ENCODE measurements around the gene SLC9A9.

Gene SLC9A9

DNA sequence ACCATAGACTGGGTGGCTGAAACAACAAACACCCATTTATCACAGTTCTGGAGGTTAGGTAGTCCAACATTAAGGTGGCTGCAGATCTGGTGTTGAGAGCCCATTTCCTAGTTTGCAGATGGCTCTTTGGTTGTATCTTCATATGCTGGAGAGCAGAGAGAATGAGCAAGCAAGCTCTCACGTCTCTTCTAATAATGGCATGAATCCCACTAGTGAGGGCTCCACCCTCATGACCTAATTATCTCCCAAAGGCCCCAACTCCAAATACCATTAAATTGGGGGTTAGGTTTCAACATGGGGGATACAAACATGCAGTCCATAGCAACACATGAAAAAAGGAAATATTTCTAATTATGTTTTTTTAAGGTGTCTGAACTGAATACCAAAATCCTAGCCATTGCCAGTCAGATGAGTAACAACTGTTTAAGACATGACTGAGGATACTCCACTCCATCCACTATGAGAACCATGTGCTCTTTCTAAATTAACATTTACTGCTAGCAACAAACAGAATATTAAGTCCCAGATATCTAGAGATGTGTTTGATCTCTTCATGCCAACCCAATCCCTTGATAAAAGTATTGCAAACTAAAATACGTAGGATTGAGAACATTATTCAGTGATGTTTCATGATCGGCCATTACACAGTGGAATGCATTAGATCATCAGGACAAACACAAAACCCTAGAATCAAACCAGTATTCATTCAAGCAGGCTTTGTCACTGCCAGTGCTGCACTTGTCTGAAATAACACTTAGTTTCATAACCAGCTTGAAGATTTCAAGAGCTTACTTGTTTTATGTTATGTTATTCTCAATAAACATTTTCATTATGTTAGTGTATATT is 340.3 kb downstream of the SLC9A9 start:
- DNase-seq (ENCODE audit: low read depth), result peak; percentile 88

DNA sequence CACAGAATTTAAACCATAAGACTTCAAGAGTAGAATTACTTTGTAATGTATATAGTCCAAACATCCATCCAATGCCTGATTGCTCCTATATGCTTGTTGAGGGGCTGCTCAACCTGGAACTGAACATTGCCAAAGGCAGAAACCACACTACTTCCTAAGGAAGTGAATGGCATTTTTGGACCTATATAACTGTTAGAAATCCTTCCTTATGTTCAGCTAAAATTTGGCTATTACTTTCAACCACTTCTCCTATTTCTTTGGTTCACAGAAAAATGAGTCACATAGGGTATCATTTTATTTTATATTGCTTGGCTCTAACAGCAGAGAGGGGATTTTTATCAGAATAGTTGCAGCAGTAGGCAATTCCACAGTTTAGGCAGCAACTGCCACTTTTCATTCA is 342.1 kb downstream of the SLC9A9 start:
- no peak for DNase-seq (ENCODE audit: low read depth)

DNA sequence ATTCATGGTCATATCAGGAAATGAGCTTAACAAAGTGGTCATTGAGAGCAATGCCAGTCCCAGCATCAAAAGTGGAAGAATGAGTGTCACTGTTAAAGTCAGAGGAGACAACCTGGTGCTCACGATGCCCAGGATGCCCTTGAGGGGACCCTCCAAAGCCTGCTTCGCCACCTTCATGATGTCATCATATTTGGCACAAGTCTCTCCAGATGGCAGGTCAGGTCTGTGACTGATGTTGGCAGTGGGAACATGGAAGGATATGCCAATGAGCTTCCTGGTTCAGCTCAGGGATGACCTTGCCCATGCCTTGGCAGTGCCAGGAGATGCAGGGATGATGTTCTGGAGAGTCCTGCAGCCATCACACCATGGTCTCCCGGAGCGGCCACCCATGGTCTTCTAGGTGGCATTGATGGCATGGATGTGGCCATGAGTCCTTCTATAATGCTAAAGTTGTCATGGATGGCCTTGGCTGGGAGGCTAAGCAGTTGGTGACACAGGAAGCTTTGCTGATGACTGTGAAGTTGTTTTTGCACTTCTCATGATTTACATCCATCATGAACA is 344.9 kb downstream of the SLC9A9 start:
- no peak for DNase-seq (ENCODE audit: low read depth)

DNA sequence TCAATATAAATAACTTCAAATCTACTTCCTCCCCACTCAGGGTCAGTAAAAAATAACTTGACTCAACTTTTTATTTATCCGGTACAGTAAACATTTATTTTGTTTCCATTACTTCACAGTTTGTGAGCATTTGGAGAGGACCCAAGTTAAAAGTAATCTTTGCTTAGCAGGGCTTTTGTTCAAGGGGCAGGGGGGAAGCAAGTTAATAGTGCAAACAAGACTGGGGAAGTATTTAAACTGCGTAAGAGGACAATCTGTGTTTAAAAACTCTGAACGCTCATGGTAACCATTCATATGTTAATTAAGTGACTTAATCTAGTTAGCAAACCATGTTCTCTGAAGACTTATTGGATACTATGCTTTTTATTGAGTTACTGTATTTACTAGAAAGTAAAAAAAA is 346.2 kb downstream of the SLC9A9 start:
- no peak for DNase-seq (ENCODE audit: low read depth)

DNA sequence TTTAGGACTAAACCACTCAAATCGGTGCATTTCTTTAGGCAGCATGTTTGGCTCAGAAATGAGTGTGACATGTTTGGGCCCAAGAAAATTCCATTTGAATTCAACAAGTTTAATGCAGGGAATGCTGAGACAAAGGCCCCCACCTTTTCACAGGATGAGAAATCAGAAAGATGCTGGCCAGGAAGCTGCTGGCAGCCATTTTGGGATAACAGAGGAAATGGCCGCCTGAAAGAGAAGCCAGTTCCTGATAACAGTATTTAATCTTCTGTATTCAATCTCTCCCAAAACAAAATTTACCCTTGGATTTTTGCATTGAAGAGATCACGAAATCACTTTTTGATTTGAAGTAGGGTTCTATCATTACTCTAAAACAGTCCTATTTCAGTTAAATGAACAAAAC is 350.9 kb downstream of the SLC9A9 start:
- no peak for DNase-seq (ENCODE audit: low read depth)

DNA sequence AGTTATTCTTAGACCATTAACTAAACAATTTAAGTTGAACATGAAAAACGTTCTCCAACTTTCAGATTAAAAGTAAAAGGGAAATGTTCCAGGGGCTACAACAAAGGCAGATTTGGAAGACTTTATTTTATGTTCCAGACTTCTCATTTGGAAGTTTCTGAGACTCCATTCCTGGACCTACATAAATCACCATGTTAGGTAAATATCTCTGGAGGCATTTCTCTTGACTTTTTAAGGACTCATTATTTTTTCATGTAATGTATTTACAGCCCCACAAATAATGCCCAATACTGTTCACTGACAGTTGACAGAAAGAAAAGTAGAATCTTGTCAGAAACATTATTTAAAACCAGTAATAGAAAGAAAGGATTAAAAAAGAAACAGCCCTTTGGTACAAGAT is 352.1 kb downstream of the SLC9A9 start:
- DNase-seq (ENCODE audit: low read depth), result no peak

DNA sequence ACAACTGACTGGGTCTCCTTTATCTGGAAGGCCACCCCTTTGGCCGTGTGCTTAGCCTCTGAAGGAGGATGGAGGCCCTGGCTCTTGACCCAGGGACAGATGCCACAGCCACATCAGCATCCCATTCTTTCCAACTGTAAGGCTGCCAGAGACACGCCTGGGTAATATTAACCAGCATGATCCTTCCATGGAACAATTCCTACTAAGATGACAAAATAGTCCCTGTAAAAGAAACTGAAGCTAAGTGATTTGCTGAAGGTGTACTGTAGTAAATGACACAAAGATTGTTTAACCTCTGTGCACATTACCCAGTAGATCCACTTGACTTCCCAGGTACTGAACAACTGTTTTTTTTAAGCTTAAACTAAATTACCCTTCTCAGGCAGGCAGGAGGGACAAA is 352.7 kb downstream of the SLC9A9 start:
- no peak for DNase-seq (ENCODE audit: low read depth)

DNA sequence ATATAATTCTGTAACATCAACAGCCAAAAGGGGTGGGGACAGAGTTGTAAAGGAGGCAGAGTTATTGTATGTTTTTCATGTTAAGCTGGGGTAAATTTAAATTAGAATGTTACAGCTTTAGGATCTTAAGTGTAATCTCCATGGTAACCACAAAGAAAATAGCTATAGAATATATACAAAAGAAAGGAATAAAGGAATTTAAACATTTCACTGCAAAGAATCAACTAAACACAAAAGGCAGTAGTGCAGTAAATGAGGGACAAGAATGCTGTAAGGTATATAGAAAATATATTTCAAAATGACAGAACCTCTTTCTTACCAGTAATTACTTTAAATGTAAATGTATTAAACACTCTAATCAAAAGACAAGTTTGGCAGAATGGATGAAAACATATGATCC is 361.7 kb downstream of the SLC9A9 start:
- no peak for DNase-seq (ENCODE audit: low read depth)

DNA sequence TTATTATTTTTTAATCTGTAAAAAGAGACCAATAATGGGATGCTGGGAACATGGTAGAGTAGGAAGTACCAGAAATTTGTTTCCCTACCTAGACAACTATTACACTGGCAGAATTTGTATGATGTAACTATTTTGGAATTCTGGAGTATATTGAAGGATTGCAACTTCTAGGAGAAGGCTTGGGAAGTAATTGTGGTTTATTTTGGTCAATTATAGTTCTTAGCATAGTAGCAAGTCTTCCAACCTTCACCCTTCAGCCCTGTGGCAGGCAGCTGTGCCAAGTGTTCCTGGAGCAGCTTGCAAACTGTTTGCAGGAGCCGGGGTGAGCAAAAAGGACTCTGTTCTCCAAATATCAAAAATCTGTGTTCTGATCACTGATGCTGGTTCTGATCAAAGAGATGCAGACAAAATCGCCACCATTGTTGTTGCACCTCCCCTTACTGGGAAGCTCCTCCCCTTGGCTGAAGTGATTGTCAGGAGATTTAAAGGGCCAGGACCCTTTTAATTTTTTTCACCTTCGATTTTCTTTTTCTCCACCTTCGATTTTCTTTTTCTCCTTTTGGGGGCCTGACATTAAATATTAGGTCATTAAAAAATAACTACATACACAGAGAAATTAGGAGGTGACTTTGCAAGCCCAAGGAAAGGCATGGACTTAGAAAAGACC is 363.3 kb downstream of the SLC9A9 start:
- DNase-seq (ENCODE audit: low read depth), result peak; percentile 8

DNA sequence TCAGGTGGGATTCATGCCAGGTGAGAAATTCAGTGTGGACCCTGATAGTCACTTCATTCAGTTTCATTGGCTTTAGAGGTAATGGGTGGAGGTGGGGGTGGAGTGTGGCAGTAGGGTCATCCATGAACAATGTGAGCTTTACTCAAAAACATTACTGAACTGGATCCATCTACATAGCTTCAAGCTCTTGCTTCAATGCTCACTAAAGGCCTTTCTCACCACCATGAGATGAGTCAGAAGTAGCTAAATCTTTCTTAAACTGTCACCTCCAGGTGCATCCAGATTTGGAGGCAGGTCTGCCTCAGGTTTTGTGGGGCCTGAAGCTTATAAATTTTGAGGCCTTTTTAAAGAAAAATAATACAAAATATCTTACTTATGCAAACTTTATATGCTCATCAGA is 365.1 kb downstream of the SLC9A9 start:
- no peak for DNase-seq (ENCODE audit: low read depth)

DNA sequence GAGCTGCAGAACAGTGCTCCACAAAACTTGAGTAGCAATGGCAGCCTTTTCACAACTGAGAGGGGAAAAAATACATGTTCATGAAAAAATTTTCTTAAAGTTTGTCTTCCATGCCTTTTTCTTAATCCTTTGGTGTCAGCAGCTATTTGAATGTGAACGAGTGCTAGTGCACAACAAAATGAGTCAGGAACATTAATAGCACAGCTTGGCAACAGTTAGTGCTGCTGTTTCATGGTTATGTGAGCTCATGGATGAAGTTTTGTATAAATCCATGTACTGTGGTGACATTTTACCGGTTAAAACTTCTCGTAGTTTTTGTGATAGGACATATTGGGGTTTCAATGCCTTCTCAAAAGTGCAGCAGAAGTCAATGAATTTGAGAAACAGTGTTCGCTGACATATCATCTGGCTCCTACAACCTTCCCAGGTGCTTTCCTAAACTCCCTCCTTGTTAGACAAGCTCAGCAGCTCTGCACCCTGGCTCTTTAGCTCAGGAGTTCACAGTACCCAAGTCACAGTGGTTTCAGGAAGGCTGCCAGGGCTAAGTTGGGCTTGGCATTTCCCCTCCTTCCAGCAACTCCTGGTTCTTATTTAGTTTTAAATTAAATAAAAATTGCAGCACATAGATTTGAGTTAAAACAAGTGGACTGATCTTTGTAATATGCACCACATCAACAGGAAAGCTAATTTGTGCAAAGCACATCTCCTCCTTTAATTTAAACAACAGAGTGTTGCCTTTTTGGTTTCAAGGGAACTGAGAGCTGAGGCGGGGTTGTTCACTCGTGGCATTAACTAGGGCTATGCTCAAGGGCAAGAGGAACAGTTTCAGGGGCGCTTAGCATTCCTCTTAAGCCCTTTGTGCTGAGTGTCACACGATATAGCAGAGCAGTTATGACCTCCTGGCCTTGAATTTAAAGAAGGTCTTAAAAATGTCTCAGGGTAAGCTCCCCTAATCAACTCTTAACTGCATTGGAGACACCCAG is 365.9 kb downstream of the SLC9A9 start:
- DNase-seq (ENCODE audit: low read depth), result peak; percentile 8

DNA sequence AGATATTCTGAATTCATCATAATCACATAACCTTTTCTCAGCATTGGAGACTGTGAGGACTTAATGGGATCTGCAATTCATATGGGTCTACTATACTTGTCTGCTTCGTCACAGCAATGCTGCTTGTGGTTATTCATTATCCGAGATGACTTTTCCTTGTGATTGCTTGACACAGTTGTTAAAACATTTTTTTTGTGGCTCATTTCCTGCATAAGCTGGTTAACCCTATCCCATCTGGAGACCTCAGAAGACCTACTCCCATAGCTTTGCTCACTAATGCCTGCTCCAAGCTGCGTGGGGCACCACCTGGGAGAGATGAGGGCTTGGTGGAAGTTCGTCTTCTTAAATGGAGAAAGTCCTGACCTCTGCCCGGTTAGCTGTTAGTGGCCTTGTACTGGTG is 367.9 kb downstream of the SLC9A9 start:
- peak; percentile 35 for DNase-seq (ENCODE audit: low read depth)

DNA sequence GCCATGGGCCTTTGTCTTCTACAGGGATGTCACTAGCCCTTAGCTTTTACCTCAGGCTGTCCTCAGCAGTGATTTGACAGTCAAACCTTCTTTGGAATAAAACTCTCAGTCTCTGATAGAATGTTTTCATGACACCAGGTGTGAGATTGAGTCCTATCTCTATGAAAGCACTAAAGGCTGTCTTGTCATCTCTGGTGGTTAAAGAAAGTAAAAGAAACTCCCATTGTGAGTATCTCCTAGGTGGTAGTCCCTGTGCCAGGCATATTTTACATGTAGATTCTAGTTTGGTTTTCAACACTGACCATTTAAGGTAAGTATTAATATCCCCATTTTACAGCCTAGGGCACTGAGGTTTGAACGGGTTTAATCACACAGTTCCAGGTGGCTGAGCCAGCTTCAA is 368.5 kb downstream of the SLC9A9 start:
- no peak for DNase-seq (ENCODE audit: low read depth)

DNA sequence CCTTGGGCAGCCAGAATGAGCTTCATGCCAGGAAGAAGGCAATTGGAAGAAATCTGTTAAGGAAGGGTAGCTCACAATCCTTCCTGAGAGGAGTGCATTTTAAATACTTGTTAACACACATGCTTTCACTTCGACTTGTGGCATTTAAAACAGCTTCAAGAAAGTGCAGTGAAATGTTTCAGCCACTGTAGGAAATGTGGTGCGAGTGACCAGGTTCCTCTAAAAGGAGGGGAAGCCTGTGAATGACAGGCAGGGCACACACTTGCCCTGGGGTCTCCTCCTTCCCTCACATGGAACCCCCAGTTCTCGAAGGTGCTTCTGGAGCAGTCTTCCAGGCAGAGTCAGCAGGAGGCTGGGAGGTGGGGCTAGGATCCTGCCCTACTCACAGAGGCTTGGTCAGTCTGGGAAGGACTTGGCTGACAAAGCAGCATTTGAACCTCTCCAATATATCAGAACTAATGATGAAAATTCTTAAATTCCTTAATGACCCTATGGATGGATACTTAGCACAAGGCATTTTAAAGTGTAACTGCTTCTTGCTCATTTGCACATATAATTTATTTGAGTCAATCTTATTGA is 370.1 kb downstream of the SLC9A9 start:
- no peak for DNase-seq (ENCODE audit: low read depth)

DNA sequence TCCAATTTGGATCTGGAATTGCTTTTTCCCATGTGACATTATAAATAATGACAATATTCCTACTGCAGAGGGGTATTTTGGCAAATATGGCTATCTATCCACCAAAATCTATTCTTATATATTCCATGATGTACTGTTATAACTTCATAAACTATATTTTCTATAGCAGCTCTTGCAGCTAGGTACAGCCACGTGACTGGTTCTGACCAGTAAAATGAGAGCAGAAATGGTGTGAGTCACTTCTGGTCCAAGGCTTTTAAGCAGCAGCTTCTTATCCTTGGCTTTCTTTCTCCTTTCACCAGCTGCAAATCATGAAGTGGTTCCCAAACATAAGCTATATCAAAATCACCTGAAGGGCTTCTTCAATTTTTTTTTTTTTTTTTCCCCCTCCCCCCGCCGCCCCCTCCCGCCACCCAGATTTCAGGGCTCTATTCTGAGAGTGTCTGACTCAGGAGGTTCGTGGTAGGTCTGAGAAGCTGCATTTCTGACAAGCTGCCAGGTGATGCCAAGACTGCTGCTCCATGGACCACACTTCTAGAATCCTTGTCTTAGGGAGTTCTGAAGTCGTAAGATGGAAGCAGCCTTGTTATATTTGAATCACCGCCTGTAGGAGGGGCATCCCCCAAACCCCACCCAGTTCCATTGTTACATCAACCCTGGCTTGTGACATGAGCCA is 371.2 kb downstream of the SLC9A9 start:
- DNase-seq (ENCODE audit: low read depth), result peak; percentile 9

DNA sequence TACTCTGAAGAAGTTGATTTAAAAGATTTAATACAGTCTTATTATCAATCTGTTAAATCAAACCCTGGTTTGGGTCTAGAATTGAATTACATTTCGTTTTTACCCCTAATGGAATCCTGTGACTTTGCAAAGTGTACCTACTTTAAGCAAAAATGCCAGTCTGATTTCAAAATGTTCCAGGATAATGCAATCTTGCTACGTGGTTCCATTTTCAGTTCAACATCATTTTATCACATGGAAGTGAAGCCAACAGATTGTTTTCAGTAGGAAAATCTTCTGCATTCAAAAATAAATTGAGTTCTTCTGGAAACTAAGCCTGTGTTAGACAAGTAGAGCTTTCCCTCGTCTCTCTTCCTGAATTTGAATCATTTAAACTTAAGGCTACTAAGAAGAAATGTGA is 372.3 kb downstream of the SLC9A9 start:
- no peak for DNase-seq (ENCODE audit: low read depth)

DNA sequence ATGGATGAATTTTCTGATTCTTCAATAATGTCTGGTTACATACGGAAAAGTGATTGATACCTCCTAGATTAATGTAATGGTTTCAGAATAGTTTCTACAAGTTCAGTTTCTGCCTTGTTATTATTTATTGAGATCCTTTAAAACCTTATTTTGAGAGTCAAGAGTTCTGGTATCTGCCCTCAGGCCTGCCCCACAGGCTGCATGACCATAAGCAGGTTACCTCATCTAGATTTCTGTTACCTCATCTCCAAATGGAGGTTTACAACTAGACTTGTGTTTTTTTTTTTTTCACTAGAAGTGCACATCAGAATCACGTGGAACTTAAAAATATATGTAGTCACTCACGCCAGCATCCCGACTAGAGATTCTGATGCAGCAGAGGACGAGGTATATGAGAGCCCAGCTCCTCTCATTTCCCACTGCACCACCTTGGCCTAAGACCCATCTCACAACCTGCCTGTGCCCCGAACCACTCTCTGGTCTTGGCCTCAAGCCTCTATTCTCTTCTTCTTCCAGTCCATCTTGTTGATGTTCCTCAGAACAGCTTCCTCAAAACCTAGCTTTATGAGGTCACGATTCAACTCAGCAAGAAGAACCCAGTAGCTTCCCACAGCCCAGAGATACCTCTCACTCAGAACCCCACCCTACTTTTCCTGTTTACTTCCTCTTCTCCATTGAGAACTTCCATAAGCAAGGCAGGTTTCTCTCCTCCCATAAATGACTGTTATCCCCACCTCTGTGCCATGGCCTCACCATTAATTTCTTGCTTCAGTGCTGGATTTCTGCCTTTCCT is 375.3 kb downstream of the SLC9A9 start:
- DNase-seq (ENCODE audit: low read depth), result no peak

DNA sequence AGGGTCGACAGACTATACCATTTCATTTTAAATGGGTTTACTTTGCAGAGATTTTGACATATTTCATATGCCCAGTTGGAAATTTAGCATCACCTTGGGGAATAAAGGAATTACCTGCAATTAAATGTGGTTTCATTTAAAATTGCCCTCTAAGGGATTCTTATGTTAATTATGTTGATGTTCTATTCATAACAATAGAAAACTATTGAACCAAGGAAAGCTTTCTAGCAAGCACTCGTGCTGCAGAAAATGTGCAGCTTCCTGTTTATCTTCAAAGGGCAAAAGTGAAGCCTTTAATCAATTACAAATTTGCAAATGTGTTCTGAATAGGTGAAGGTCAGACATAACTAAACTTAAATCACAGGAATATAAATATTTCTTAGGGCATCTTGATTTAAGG is 376.6 kb downstream of the SLC9A9 start:
- no peak for DNase-seq (ENCODE audit: low read depth)

DNA sequence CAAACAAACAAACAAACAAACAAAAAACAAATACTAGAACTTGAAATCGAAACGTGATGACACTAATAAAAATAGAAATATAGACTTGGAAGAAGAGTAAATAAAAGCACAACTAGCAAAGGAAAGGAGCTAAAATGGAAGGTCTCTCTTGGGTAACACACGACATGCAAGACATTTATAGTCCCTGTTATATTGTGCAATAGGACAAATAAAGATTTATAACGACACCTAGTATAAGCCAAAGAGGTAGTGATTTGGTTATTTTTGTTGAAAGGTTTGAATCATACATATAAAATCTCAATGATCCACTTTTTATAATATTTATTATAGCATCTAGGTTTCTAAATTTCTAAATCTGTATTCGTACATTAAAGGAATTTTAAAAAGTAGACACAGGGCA is 379.1 kb downstream of the SLC9A9 start:
- no peak for DNase-seq (ENCODE audit: low read depth)

DNA sequence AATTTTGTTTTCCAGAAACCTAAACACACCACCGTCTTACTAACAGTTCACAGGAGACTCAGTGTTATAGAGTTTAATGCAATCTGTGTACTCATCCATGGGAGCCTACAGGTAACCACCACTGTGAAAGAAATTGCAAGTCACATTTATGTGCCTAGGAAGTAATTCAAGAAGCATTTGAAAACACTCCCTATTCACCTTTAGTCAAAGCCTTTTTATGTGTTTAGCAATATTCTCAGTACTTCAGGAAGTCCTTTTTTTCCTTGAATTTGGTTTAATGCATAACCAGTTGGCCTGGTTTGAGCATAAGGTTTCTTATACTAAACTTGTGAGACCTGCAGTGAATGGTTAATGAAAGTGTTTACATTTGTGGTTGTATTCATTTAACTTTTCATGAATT is 382.6 kb downstream of the SLC9A9 start:
- DNase-seq (ENCODE audit: low read depth), result no peak
